SK-N-SH treated with all-trans-retinoic acid at 6 μM for 48 hours (cell line): ENCODE results near the gene CR1.

Experiments used
- ATAC-seq: fragments of 200-7000 bp; cut with Tn5 transposase; 3 replicates; pipeline ENCODE4 v1.9.1; 2020; ENCODE audit warnings: mild to moderate bottlenecking, moderate library complexity
- ARNTL ChIP-seq: fragments of 450-650 bp; formaldehyde crosslinking; IDR thresholded peaks from 2 replicates; pipeline ENCODE4 v1.5.0; 2020; ENCODE audit warnings: low read depth, mild to moderate bottlenecking, moderate library complexity, borderline replicate concordance
- BACH2 ChIP-seq: fragments of 250-450 bp; sonication (Bioruptor Pico); IDR thresholded peaks from 2 replicates; pipeline ENCODE4 v1.9.0; 2021; ENCODE audit warnings: mild to moderate bottlenecking, borderline replicate concordance
- CREB5 ChIP-seq: fragments of 250-450 bp; sonication (Bioruptor Pico); IDR thresholded peaks from 2 replicates; pipeline ENCODE4 v1.5.1; 2020; ENCODE audit warnings: low read depth, mild to moderate bottlenecking, moderate library complexity
- CSDC2 ChIP-seq: fragments of 250-450 bp; sonication (Bioruptor Pico); IDR thresholded peaks from 2 replicates; pipeline ENCODE4 v1.5.0; 2020; ENCODE audit warnings: mild to moderate bottlenecking, moderate library complexity
- CSRNP3 ChIP-seq: fragments of 250-450 bp; sonication (Bioruptor Pico); IDR thresholded peaks from 2 replicates; pipeline ENCODE4 v1.5.1; 2021; ENCODE audit warnings: mild to moderate bottlenecking, moderate library complexity
- ESRRG ChIP-seq: fragments of 250-450 bp; sonication (Bioruptor Pico); IDR thresholded peaks from 2 replicates; pipeline ENCODE4 v1.6.1; 2021; ENCODE audit warnings: mild to moderate bottlenecking
- GLIS3 ChIP-seq: fragments of 250-450 bp; sonication (Bioruptor Pico); IDR thresholded peaks from 2 replicates; pipeline ENCODE4 v1.5.0; 2020; ENCODE audit warnings: mild to moderate bottlenecking, moderate library complexity
- ISL1 ChIP-seq: fragments of 250-450 bp; sonication (Bioruptor Pico); IDR thresholded peaks from 2 replicates; pipeline ENCODE4 v2.1.2; 2022; ENCODE audit warnings: mild to moderate bottlenecking, moderate library complexity
- OSR1 ChIP-seq: fragments of 250-450 bp; sonication (Bioruptor Pico); IDR thresholded peaks from 2 replicates; pipeline ENCODE4 v1.8.0; 2022; ENCODE audit warnings: moderate library complexity, mild to moderate bottlenecking, inconsistent platforms
- PATZ1 ChIP-seq: fragments of 250-450 bp; sonication (Bioruptor Pico); IDR thresholded peaks from 2 replicates; pipeline ENCODE4 v1.8.0; 2020; ENCODE audit warnings: mild to moderate bottlenecking, moderate library complexity, borderline replicate concordance
- POU6F1 ChIP-seq: fragments of 250-450 bp; sonication (Bioruptor Pico); IDR thresholded peaks from 2 replicates; pipeline ENCODE4 v1.8.0; 2021; ENCODE audit warnings: low read depth, mild to moderate bottlenecking, moderate library complexity, borderline replicate concordance
- PPARA ChIP-seq: fragments of 250-450 bp; sonication (Bioruptor Pico); IDR thresholded peaks from 2 replicates; pipeline ENCODE4 v1.5.0; 2020; ENCODE audit warnings: mild to moderate bottlenecking, borderline replicate concordance
- RARB ChIP-seq: fragments of 250-450 bp; sonication (Bioruptor Pico); IDR thresholded peaks from 2 replicates; pipeline ENCODE4 v1.8.0; 2021; ENCODE audit warnings: mild to moderate bottlenecking, moderate library complexity
- TCF4 ChIP-seq: fragments of 250-450 bp; sonication (Bioruptor Pico); IDR thresholded peaks from 2 replicates; pipeline ENCODE4 v1.8.0; 2021; ENCODE audit warnings: mild to moderate bottlenecking, moderate library complexity, borderline replicate concordance
- TOX ChIP-seq: fragments of 250-450 bp; sonication (Bioruptor Pico); IDR thresholded peaks from 2 replicates; pipeline ENCODE4 v1.8.0; 2021; ENCODE audit warnings: mild to moderate bottlenecking, moderate library complexity, borderline replicate concordance
- ZC3H10 ChIP-seq: fragments of 250-450 bp; sonication (Bioruptor Pico); IDR thresholded peaks from 2 replicates; pipeline ENCODE4 v1.5.1; 2021; ENCODE audit warnings: mild to moderate bottlenecking, moderate library complexity
- ZFP3 ChIP-seq: fragments of 250-450 bp; sonication (Bioruptor Pico); IDR thresholded peaks from 2 replicates; pipeline ENCODE4 v1.5.0; 2020; ENCODE audit warnings: mild to moderate bottlenecking, moderate library complexity
- ZFP30 ChIP-seq: fragments of 450-650 bp; formaldehyde crosslinking; IDR thresholded peaks from 2 replicates; pipeline ENCODE4 v1.5.0; 2022; ENCODE audit warnings: mild to moderate bottlenecking, moderate library complexity
- ZNF565 ChIP-seq: fragments of 450-650 bp; formaldehyde crosslinking; conservative IDR thresholded peaks from 2 replicates; pipeline ENCODE4 v1.5.0; 2020; ENCODE audit warnings: low read depth, mild to moderate bottlenecking, moderate library complexity
- ZNF70 ChIP-seq: fragments of 450-650 bp; formaldehyde crosslinking; IDR thresholded peaks from 2 replicates; pipeline ENCODE4 v1.5.0; 2020; ENCODE audit warnings: mild to moderate bottlenecking, moderate library complexity
- ZNF8 ChIP-seq: fragments of 450-650 bp; formaldehyde crosslinking; IDR thresholded peaks from 2 replicates; pipeline ENCODE4 v1.5.0; 2020; ENCODE audit warnings: mild to moderate bottlenecking, moderate library complexity

Gene CR1

GRCh38 chr1:207495801-207496792 lies at the start of gene CR1:
CR1 (plus strand) TSS chr1:207496157; CDS start chr1:207496268, 111 bp downstream.
- no peak for TF ChIP-seq ZNF565 (CRISPR knock-in tag)
- TF ChIP-seq ZFP3 (CRISPR knock-in tag) = no peak
- TF ChIP-seq ISL1 (CRISPR knock-in tag) = no peak
- no peak for TF ChIP-seq ZC3H10
- no peak for TF ChIP-seq TCF4 (CRISPR knock-in tag)
- TF ChIP-seq, all 23 proteins: peak for 0
- no peak for ATAC-seq

- TF ChIP-seq ESRRG (CRISPR knock-in tag) (no peak), ZNF70 (CRISPR knock-in tag) (no peak), ARNTL (CRISPR knock-in tag) (no peak), TCF4 (CRISPR knock-in tag) (no peak), OSR1 (CRISPR knock-in tag) (no peak)
- ATAC-seq = no peak; the same call in 2 of the 3 replicates
These were observed 42.3 kb upstream of the CR1 start for GRCh38 chr1:207453710-207454045.

GRCh38 chr1:207454046-207454964 lies 41.7 kb upstream of the CR1 start, which contains the start of gene CR2:
CR2 (plus strand) TSS chr1:207454328; CDS start chr1:207454419, 91 bp downstream.
- TF ChIP-seq CSDC2 (no peak), ISL1 (CRISPR knock-in tag) (no peak), PATZ1 (CRISPR knock-in tag) (no peak), CREB5 (CRISPR knock-in tag) (no peak), ZNF8 (no peak), ZFP30 (CRISPR knock-in tag) (no peak), PPARA (CRISPR knock-in tag) (no peak), RARB (CRISPR knock-in tag) (no peak), ZNF70 (CRISPR knock-in tag) (no peak), BACH2 (CRISPR knock-in tag) (no peak), ESRRG (CRISPR knock-in tag) (no peak), ZFP3 (CRISPR knock-in tag) (no peak), GLIS3 (CRISPR knock-in tag) (no peak), POU6F1 (CRISPR knock-in tag) (no peak)
- ATAC-seq = peak; percentile 72

GRCh38 chr1:207455183-207455754 lies 40.7 kb upstream of the CR1 start:
- no peak for TF ChIP-seq ISL1 (CRISPR knock-in tag)
- no peak for TF ChIP-seq TOX (CRISPR knock-in tag)
- TF ChIP-seq ZNF565 (CRISPR knock-in tag) = no peak
- TF ChIP-seq ZNF8 = no peak
- TF ChIP-seq PPARA (CRISPR knock-in tag) = no peak
- TF ChIP-seq ESRRG (CRISPR knock-in tag) = no peak
- TF ChIP-seq BACH2 (CRISPR knock-in tag) = no peak
- no peak for TF ChIP-seq GLIS3 (CRISPR knock-in tag)
- TF ChIP-seq ZFP30 (CRISPR knock-in tag) = no peak
- no peak for TF ChIP-seq CREB5 (CRISPR knock-in tag)
- TF ChIP-seq ARNTL (CRISPR knock-in tag) = no peak
- no peak for TF ChIP-seq ZC3H10
- TF ChIP-seq PATZ1 (CRISPR knock-in tag) = no peak
- TF ChIP-seq TCF4 (CRISPR knock-in tag) = no peak
- no peak for TF ChIP-seq CSRNP3
- ATAC-seq = peak; percentile 12; the same call in 2 of the 3 replicates
